Activated CD4-positive, alpha-beta T cell treated with anti-CD3 and anti-CD28 coated beads, Interleukin-2, amount 50 U/mL, for 24 hours (primary cell): ENCODE measurements around the gene ANGPT4.
"Not testable (repeated sequence)": the region's sequence is repeated elsewhere in the genome, so short reads cannot be mapped to it uniquely, and the experiment has no call there.

Source experiments
- DNase-seq, 2 donors: peaks; one replicate each; pipeline ENCODE4 v3.0.0-alpha.2; 2020; ENCODE audit warnings: low read depth in 1 of 2, low spot score in 1 of 2

The ANGPT4 gene

DNA sequence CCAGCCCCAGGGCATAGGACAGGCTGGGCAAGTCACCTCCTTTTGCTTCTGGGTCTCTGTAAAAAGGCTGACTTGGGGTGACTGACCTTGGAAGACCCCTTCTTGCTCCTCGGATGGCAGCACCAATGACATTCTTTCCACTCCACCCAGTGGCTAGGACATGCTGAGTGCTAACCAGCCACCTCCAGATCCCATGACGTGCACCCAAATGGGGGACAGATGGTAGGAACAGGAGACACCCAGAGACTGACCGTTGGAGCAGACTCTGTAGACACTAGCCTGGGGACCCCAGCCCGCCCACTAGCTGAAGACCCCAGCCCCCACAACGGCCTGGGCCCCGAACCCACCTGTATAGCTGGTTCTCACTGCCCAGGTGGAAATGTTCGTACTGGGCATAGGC lies 38.3 kb downstream of the ANGPT4 start:
- DNase-seq = no peak

- DNase-seq = no peak
Observed at GRCh38 chr20:875115-875514, 41.0 kb downstream of the ANGPT4 start.

DNA sequence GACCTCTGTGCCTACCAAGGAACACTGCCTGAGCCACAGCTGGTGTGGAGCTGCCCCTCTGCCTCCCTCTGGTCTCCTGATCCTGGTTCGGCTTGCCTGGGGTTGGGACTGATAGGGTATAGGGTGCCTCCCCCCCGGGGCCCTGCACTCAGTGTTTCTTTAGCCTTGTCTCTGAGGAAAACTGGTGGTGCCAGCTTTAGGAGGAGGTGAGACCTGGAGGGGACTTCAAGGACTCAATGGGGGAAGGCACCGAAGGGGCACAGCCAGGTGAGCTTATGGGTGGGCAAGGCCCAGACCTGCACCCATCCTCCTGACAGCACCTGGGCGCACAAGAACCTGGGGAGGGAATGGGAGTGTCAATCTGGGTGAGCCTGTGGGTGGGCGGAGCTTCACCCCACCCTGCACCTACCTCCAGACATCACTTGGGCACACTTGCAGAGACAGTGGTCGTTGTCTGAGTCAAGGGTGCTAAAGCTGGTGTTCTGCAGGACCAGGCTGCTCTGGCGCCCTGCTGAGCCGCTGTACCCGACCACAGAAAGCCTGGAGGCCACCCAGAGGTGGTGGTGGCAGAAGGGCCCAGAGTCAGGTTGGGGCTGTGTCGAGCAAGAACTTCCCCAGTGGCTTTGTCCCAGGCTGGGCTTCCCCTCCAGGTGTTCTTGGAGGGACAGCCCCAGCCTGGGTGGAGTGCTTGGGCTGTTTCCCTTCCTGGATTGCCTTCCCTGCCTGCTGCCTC lies 42.1 kb downstream of the ANGPT4 start:
- no peak for DNase-seq

- DNase-seq = no peak
Observed at GRCh38 chr20:872855-873520, 43.1 kb downstream of the ANGPT4 start.

DNA sequence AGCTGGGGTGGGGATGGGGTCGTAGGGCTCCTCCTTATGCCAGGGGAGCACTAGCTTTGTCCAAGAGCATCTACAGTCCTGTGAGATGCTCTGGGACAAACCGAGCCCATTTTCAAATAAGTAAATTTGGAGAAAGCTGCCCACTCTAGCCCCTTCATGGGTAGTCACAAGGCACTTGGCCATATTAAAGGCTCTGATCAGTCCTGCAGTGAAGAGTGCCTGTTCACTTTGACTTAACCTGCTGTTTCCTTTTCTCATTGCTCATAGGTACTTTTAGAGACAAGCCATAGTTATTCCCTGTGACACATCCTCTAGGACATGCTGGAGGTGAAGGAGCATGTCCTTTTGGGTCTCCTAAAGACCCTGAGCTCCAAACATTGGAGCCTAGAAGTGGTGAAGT lies 44.2 kb downstream of the ANGPT4 start:
- DNase-seq = no peak

- DNase-seq = no peak
Observed at GRCh38 chr20:871436-871835, 44.7 kb downstream of the ANGPT4 start.

GRCh38 chr20:870758-871157 lies 45.4 kb downstream of the ANGPT4 start:
- no peak for DNase-seq

- DNase-seq = no peak
Observed at GRCh38 chr20:869606-870005, 46.5 kb downstream of the ANGPT4 start.

GRCh38 chr20:868279-868678 lies 47.9 kb downstream of the ANGPT4 start:
- no peak for DNase-seq

- DNase-seq = no peak
Observed at GRCh38 chr20:865440-865839, 50.7 kb downstream of the ANGPT4 start.

DNA sequence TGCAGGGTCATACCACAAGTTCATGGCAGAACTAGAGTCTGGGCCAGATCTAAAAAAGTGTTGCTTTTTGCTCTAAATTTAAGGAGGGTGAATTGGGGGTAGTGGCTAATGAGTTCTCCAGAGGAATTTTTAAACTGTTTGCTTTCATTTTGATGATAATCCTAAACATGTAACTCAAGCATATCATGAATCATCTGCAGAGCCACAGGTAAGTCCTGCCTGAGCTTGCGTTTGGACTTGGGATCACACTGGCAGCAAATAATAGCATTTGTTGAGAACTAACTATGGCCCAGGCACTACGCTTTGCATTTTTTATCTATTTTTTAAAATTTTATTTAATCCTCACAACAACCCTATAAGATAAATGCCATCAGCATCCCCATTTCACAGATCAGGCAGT lies 55.2 kb downstream of the ANGPT4 start:
- no peak for DNase-seq

DNA sequence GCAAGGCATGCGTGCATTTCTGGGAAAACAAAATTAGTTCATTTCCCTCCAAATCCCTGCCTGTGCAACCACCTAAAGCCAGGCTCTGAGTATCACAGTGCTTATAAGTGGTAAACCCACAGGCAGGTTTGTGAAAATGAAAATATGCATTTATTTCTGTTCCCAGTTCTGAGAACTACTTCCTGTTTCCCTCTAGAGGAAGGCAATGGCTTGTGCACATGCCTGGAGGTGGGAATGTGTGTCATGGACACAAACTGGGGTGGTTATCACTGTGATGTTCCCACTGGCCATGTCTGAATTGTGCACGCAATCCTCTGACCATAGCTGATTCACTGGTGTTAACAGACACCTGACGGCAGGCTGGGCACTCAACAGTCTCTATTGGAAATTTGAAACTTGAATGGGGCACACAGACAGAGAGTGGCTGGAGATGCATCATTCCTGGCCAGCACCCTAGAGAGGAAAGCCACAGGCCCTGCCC lies 56.3 kb downstream of the ANGPT4 start:
- DNase-seq = no peak

- DNase-seq = no peak
Observed at GRCh38 chr20:858011-858410, 58.1 kb downstream of the ANGPT4 start.

DNA sequence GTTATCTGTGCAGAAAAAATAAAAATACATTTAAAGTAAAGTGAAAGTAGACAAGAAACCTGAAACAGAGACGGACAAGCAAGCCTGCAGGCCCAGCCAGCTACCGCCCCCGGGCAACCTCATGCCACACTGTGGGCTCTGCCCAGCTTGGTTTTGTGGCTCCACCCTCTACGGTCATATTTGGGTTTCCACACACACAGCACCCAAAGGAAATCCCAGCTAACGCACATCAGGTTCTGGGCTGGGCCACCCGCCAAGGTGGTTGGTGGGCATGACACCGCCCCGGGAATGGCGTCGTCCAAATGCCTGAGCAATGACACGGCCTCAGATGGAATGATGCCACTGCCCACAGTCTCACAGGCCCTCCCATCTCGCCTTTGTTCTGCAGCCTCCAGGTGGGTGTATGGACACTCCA lies 59.8 kb downstream of the ANGPT4 start:
- DNase-seq = no peak

GRCh38 chr20:855466-856360 lies 60.4 kb downstream of the ANGPT4 start:
- no peak for DNase-seq

GRCh38 chr20:854601-855000 lies 61.5 kb downstream of the ANGPT4 start:
- no peak for DNase-seq

- DNase-seq = no peak
Observed at GRCh38 chr20:853406-853996, 62.6 kb downstream of the ANGPT4 start.

DNA sequence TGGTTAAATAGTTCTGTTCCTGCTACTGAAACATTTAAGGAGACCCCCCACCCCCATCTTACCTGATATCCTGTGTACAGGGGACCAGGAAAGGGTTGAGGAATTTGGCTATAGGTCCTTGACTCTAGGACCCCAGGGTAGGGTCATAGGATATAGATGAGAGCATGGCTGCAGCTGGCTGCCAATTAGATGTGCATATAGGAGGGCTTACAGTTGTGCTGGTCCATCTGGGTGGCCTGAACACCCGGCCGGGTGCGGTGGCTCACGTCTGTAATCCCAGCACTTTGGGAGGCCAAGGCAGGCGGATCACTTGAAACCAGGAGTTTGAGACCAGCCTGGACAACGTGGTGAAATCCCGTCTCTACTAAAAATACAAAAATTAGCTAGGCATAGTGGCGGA lies 67.4 kb downstream of the ANGPT4 start:
- DNase-seq = not testable (repeated sequence)

DNA sequence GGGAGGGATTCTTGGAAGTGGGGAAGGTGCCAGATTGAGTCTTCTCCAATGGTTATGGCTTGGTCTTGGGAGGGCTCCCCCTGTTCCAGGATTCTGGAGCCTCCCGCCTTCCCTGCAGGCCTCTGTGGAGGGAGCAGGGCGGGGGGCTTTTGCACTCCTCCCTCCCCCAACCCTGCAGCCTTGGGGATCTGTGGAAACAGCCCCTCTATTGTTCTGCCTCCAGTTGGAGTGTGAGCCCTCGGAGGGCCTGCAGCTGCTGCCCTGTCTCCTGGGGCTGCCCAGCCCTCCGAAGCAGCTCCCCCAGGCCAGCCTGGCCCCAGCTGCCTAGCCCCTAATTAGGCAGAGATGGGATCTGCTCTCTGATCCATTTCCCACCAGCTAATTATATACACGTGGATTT lies 67.9 kb downstream of the ANGPT4 start:
- DNase-seq = no peak

DNA sequence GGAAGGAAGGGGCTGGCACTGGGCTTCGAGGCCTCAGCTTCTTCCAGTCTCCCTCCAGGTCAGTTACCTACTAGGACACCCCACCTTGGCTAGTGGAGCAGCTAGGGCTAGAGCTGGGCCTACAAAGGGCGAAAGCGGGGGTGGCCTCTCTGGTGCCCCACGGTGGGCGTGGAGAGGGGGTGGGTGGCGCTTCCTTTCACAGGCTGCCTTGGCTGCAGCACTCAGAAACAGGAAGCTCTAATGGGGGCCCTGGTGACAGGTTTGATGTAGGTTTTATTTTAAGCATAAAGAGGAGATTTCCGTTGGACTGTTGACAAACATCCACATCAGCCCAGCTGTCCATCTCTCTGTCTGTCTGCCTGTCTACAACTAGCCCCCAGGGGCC lies 69.2 kb downstream of the ANGPT4 start:
- no peak for DNase-seq
